GM12801 (cell line): Measurements from ENCODE around the gene NR4A1.

Experiments used
- TF ChIP-seq, protein P1 (sequence below): IDR thresholded peaks from one replicate; pipeline ENCODE4 v1.5.1; 2011; ENCODE audit warnings: control low read depth; ENCODE audit not compliant: insufficient read length; ENCODE audit errors: extremely low read depth

The NR4A1 gene

GRCh38 chr12:52097045-52097666, 45.9 kb downstream of the NR4A1 start:
- TF ChIP-seq, protein P1, sequence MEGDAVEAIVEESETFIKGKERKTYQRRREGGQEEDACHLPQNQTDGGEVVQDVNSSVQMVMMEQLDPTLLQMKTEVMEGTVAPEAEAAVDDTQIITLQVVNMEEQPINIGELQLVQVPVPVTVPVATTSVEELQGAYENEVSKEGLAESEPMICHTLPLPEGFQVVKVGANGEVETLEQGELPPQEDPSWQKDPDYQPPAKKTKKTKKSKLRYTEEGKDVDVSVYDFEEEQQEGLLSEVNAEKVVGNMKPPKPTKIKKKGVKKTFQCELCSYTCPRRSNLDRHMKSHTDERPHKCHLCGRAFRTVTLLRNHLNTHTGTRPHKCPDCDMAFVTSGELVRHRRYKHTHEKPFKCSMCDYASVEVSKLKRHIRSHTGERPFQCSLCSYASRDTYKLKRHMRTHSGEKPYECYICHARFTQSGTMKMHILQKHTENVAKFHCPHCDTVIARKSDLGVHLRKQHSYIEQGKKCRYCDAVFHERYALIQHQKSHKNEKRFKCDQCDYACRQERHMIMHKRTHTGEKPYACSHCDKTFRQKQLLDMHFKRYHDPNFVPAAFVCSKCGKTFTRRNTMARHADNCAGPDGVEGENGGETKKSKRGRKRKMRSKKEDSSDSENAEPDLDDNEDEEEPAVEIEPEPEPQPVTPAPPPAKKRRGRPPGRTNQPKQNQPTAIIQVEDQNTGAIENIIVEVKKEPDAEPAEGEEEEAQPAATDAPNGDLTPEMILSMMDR, result no peak
